ENCODE measurements around the gene CDC7.
"Not testable (repeated sequence)": the region's sequence is repeated elsewhere in the genome, so short reads cannot be mapped to it uniquely, and the experiment has no call there.

- TF ChIP-seq CTCF (conservative IDR thresholded peaks at IDR 0.05 in 1 of 2, IDR thresholded peaks at IDR 0.05 in 1 of 2; ENCODE audit: low read depth in 1 of 2, low read length in 2 of 2); EZH2 (IDR thresholded peaks at IDR 0.05; ENCODE audit: low read length, missing control alignments): not testable (repeated sequence)
Measured at GRCh38 chr1:91516605-91517004, 16.0 kb downstream of the CDC7 start.
